Erythroblast (primary cell): ENCODE results near the gene MAML2.

Source experiments
- DNase-seq, 2 experiments: peaks; one replicate each; lab custom pipeline; 2025; lab: John Stamatoyannopoulos, UW
- GATA1 ChIP-seq: IDR thresholded peaks from 2 replicates; pipeline ENCODE4 v1.6.1; 2011; ENCODE audit warnings: low read depth, mild to moderate bottlenecking, control low read depth, low read length, moderate library complexity
- POLR2A ChIP-seq: IDR thresholded peaks from 2 replicates; pipeline ENCODE4 v1.6.1; 2011; ENCODE audit warnings: mild to moderate bottlenecking, low read length

MAML2 gene

DNA sequence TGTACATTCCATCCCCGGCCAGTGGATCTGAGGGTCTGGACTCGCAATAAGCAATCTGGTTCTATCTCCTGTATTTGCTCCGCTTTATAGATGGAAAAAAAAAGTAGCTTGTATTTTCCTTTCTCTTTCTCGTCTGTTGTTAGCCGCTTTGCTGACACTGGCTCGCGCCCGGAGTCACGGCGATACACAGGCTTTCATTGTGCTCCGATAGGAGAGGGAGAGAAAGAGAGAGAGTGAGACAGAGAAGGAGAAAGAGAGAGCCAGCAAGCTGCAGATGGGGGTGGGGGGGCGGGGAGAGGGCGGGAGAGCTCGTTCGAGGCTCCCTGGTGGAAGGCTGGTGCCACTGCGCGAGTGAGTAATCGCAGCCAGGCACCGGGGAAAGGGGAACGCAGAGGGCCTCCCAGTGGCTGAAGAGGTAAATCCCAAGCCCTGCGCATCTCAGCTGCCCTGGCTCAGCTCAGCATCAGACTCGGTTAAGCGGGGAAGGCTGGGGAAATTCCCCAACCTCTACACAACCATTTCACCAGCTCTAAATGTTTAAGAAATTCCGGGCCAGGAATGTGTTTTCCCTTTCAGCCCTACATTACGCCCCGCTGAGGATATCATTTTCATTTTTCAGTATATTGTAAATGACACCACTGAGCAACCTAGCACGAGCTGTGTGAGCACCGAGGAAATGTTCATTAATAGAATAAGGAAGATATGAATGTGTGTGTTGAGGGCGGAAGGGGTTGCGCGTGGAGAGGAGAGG lies at the start of gene MAML2:
TSS of gene MAML2 (minus strand) at position 235 of the 751 bp plus-strand sequence. CDS start 1,300 bp downstream, outside the sequence.
- peak; percentile 88 to 91 for DNase-seq
- TF ChIP-seq POLR2A (no peak), GATA1 (no peak)

GRCh38 chr11:96391698-96392307 lies 48.8 kb upstream of the MAML2 start:
- DNase-seq: no peak
- TF ChIP-seq GATA1: no peak
- no peak for TF ChIP-seq POLR2A

DNA sequence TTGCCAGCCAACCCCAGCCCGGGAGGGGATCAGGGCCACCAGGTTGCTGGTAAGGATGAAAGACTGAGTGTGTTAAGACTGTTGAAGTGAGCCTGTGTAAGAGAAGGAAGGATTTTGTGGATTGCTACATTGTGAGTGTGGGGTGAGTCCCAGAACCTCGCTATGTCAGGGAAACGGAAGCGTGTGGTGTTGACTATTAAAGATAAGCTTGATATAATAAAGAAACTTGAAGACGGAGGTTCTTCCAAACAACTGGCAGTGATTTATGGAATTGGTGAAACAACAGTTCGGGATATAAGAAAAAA lies 47.4 kb upstream of the MAML2 start:
- DNase-seq: no peak
- TF ChIP-seq POLR2A (no peak), GATA1 (no peak)

DNA sequence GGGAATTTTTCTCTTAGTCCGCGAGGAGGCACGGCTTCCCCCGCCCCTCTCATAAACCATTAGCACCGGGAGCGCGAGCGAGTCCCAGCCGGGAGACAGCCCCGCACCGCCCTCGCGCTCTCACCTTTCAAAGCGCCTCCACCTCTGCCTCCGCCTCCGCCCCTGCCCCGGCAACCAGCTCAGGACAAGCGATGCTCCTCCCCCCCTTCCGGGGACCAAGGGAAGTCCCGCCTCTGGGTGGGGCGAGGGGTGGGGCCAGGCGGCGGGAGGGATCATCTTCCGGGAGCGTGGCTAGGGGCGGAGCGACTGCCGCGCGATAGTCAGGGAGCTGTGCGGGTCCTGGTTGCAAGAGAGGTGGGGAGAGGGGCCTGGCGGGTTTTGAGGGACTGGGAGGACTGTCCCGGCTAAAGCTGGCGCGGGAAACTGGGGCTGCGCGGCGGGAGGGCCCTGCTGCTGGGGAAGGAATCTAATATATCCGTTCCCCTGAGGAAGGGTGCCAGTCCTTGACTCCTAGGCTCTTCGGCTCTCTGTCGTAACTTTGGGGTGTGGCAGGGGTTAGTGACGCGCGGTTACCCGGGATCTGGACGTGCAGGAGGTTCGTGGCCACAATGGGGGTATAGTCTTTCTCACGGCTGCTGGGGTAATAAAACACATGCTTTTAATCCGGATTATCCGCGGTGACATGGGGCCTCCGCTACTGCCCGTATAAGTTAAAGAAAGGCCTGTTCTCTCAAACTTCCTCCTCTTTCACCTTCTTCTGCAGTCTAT lies 46.9 kb upstream of the MAML2 start, which contains the start of the genes CCDC82 and JRKL:
TSS of gene CCDC82 (minus strand) at position 193 of the 768 bp plus-strand sequence. CDS start 5,165 bp downstream, outside the sequence.
TSS of gene JRKL (plus strand) at position 294 of the 768 bp plus-strand sequence. CDS start 637 bp downstream, outside the sequence.
- DNase-seq: peak; percentile 95 to 97
- TF ChIP-seq GATA1 (no peak), POLR2A (peak; percentile 88)

GRCh38 chr11:96388891-96389719 lies 46.1 kb upstream of the MAML2 start:
- TF ChIP-seq POLR2A (no peak), GATA1 (no peak)
- DNase-seq: peak; percentile 85 to 89

DNA sequence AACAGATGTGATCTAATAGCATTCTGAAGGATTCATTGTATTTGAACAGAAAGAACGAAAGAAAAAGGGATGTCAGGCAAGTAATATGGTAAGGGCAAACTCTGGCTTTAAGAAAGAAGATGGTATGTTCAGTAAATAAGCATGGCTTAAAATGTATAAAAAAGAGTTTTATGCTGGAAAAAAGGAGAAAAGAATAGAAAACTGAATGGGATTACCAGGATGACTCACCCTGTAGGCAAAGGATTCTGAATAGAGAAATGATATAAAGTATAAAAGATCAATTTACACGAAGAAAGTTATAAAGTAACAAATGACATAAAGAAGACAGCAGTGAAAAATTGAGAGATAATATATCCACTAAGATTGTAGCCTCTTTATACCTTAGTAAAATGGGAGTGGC lies 42.2 kb upstream of the MAML2 start:
- no peak for DNase-seq
- TF ChIP-seq POLR2A (no peak), GATA1 (no peak)

- TF ChIP-seq POLR2A: no peak
- no peak for TF ChIP-seq GATA1
- DNase-seq: no peak
Observed at GRCh38 chr11:96384156-96384555, 41.2 kb upstream of the MAML2 start.

- no peak for DNase-seq
- no peak for TF ChIP-seq POLR2A
- no peak for TF ChIP-seq GATA1
Observed at GRCh38 chr11:96376796-96377195, 33.8 kb upstream of the MAML2 start.

GRCh38 chr11:96373826-96374225 lies 30.8 kb upstream of the MAML2 start:
- no peak for DNase-seq
- TF ChIP-seq POLR2A: no peak
- TF ChIP-seq GATA1: no peak

GRCh38 chr11:96367342-96367741 lies 24.3 kb upstream of the MAML2 start:
- TF ChIP-seq POLR2A: no peak
- no peak for TF ChIP-seq GATA1
- DNase-seq: no peak

GRCh38 chr11:96366024-96366423 lies 23.0 kb upstream of the MAML2 start:
- peak; percentile 33 to 41 for DNase-seq
- TF ChIP-seq POLR2A (no peak), GATA1 (no peak)

- no peak for DNase-seq
- TF ChIP-seq POLR2A (no peak), GATA1 (no peak)
Observed at GRCh38 chr11:96365493-96365892, 22.5 kb upstream of the MAML2 start.

DNA sequence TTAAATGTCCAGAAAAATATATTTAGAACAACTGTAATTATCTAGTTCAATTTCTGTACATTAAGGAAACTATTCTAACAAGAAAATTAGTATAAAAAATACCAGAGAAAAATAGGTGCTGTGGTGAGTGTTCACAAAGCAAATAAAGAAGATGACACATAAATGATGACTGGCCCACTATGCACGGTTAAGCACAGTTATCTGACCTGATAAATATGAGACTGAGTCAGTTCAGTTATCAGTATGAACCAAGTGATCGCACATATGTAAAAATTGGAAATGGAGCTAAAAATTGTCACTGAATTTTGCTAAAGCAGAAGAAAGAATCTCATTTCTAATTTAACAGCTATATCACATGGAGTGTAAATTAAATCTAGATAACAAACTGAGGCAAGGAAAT lies 18.8 kb upstream of the MAML2 start:
- peak; percentile 35 to 72 for DNase-seq
- TF ChIP-seq GATA1 (no peak), POLR2A (no peak)

DNA sequence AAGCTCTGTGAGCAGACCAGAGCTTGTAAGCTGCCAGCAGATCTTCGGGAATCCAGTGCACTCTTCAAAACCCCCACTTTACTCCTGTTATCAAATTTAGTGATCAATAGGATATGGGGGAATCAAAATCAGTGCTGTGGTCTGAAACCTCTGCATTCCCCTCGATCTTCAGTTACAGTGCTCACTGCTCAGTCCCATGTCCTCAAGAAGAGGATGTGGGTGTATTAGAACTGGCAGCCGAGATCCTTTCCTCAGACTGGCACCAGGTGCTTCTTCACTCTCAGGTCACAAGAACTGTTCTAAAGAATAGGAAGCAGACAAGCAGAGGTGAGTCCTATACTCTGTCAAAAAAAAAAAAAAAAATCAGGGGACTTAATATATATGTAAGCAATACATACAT lies 15.3 kb upstream of the MAML2 start:
- TF ChIP-seq POLR2A (no peak), GATA1 (no peak)
- no peak for DNase-seq
